Right ventricle myocardium inferior (tissue), 1 donor: Measurements from ENCODE around the gene TNIK. TPM values are rescaled to one million over a fixed set of nuclear protein-coding genes. Genes with fewer than 3 reads are reported as not detected.
"Not testable (repeated sequence)": the region's sequence is repeated elsewhere in the genome, so short reads cannot be mapped to it uniquely, and the experiment has no call there.

Source experiments
- ATAC-seq: fragments of 200-7000 bp; cut with Tn5 transposase; one replicate; pipeline ENCODE4 v1.9.1; 2020; ENCODE audit warnings: mild to moderate bottlenecking, moderate library complexity
- DNase-seq: peaks from one replicate; pipeline ENCODE4 v3.0.0; 2021; ENCODE audit errors: missing footprints
- intact Hi-C: fragments of 100-400 bp; cut with DNase I; formaldehyde crosslinking; loops from one replicate; pipeline ENCODE4 v1.11.0; 2022
- total RNA-seq: library from RNA; stranded (reverse); fragmentation: NEBNext Ultra II Directional; extraction: Animal tissue kit (Norgen Biotek cat#: 25700); gene quantifications from one replicate; pipeline ENCODE4 v1.2.1, GENCODE V29; 2021
- donor health status: DM: no; HTN: yes; CAD: no; lungs with severe emphysema.

TNIK gene
- total RNA-seq, 1 donor from 2014 or later, result 29.1 TPM

DNA sequence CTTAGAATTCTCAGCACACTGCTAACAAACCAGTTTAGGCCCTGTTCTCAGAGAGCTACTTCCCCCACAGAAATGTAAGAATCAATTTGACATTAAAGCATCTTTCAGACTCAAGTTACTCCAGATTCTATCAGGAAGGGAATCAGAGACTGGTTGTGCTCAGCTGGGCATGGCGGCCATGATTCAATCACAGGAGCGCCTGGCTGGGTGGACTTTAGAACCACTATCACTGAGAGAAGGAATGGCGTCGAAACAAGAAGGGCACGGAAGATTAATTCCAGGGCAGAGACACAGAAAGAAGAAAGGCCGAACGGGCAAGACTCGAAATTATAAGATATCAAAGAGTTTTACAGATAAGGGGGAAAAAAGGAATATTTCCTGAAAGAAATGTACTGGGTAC is 6.2 kb downstream of the TNIK start:
- ATAC-seq (no peak), DNase-seq (no peak)
- intact Hi-C loops, result no loop called here

DNA sequence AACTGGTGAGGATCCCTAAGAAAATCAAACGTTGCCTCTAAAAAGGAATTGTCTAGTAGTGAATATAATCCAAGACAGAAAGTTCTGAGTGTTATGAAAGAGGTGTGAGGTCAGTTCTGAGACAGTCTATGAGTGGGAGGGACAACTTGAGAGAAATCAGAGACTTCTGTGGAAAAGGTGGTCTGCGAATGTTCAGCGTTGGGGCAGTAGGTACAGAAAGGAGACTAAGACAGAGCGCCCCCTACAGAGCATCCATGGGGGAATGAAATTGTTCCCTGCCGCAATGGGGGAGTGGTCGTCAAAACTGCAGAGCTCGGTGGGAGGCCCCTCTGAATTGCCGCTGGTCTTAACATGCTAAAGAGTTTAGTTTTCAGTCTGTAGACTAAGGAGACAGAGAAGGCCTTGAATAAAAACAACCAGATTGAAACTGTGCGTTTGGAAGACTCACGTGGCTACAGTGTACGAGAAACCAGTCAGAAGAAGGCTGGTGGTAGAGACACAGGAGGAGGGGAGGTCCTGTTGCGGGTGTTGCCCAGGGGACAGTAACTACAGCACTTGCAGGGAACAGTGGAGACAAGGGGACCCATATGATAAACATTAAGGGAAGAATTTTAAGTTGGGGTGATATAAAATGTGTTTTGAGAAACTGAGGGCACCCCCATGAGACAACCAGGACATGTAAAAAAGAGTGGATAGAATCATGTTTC is 6.9 kb downstream of the TNIK start:
- intact Hi-C loops, result no loop called here
- ATAC-seq (no peak), DNase-seq (no peak)

DNA sequence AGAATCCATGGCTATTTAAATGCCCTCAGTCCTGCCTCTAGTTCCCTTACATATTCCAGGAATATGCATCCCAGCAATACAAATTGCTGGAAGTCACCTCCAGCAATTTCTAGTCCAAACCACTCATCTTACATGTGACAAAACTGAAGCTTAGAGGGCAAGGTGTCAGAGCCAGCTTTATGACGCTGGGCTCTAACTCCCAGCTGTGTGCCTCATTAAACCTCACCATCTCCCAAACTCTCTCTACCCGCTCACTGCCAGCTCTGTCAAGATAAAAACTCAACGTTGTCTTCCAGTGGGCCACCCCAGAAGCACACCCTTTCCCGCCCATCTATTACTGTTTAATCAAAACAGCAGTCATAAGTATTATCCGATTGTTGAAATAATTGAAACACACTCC is 7.9 kb downstream of the TNIK start:
- DNase-seq (no peak), ATAC-seq (no peak)
- intact Hi-C loops, result no loop called here

DNA sequence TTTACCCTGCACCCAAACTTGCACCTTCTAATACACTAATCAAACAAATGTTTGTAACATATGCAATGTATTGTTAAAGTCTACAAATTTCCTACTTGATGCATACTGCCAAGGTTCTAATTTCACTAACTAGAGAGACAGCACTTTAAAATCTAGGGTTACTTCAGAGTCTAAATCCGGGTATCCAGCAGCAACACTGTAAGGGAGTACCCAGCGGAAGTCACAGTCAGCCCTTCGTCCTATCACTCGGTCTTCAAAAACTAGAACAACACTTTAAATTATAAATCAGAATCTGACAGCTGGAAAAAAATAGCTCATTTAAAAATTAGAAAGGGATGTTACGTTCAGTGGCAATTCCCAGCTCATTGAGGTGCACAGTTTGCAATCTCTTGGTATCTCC is 8.3 kb downstream of the TNIK start:
- ATAC-seq (no peak), DNase-seq (no peak)
- intact Hi-C loops, result no loop called here

DNA sequence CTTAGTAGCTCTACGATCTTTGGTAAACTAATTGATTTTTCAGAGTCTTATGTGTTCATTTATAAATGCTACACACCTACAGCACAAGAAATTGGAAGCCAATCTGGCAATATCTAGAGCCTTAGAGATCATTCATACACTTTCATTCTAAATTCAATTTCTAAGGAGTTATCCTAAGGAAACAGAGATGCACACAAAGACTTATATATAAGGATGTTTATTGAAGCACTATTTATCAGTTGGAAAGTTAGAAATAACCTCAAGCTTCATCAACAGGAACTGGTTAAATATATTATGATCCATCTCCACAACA is 12.7 kb downstream of the TNIK start:
- intact Hi-C loops, DNase-seq, ATAC-seq: not testable (repeated sequence)

DNA sequence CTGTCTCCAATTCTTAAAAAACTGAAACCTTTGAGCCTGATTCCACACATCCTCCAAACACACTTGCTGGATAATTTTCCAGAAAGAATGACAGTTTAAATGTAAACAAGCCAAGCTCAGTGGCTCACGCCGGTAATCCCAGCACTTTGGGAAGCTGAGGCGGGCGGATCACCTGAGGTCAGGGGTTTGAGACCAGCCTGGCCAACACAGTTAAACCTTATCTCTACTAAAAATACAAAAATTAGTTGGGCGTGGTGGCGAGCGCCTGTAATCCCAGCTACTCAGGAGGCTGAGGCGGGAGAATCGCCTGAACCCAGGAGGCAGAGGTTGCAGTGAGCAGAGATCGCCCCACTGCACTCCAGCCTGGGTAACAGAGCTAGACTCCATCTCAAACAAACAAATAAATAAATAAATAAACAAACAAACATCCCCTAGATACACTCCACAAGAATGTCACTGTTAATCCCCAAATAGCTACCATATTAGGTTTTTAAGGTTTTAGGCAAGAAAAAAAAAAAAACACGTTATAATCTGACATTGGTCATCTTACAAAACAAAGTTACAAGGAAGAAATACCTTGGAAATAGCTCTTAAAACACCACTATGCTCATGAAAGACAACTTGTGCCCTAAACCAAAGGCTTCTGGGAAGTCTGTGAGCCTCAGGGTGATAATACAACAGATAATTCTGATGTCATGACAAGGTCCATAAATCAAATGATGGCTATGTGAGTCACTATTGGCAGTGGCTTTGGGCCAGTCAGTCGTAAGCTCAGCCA is 13.2 kb downstream of the TNIK start:
- intact Hi-C loops, result no loop called here
- DNase-seq, result no peak
- ATAC-seq, result no peak

DNA sequence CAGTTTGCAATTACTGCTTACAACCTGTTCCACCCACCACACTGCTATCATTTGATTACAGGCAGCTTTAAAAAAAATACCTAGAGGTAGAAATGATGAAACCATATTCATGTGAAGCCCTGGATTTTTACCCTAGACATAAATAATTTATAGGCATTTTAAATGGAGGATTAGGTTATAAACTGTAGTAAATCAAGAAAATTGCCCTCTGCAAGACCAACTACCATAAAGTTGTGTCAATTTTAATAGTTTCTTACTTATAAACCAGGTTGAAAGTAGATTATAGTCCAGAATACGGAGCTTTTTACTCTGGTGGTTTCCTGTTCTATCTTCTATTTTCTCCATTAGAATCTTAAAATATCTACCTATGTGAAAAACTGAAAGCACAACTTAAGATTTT is 13.9 kb downstream of the TNIK start:
- no peak for ATAC-seq
- intact Hi-C loops, result no loop called here
- no peak for DNase-seq

DNA sequence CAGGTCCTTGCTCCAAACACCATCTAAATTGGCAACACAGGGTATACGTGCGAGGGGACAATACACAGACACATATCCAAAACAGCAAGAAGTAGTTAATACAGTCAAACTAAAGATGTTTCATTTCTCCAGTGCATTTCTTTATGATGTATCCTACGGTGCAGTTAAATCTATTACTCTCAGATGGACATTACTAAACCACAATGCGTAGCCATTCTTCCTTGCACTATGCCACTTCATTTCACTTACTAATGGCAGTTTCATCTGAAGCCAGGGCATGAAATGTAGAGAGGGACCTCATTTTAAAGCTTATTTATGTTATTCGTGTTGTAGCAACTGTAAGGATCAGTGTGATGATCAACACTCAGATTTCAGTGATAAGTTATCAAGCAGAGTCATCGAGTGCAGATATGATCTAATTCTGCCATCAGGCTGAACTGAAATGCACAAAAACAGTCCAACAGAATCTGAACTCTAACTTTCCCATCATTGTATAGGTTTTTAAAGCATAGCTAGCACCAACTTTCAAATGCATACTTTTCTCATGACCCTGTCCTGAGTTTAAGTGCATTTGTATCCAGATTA is 14.5 kb downstream of the TNIK start:
- ATAC-seq (no peak), DNase-seq (no peak)
- intact Hi-C loops, result no loop called here

DNA sequence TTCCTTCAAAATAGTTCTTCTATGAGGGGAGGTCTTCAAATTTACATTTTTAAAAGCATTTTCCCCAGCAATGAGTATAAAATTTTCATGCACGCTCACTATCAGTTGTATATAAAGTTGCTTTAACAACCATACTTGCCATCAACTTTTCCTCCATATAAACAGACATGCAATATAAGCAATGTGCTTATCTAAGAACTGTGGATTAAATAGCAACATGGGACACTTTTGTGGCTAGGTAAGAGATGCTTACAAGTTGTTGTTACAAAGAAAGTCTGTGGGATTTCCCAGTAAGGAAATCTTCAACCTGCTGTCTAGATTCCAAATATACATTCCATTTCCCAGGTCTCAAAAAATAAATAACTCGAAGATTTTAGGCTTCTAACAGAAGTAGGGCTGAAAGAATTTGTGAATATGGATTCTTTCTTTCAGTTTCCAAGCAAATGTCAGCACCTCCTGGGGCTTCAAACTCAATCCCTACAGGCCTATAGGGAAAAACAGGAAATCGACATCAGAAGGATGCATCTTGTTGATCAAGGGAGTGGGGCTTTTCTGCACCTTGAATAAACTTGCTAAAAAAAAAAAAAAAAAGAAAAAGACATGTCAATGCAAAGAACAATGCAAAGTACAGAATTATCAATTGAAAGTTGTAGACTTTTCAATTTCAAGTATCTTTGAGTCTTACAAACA is 16.1 kb downstream of the TNIK start:
- ATAC-seq, result no peak
- intact Hi-C loops, result no loop called here
- DNase-seq, result no peak

DNA sequence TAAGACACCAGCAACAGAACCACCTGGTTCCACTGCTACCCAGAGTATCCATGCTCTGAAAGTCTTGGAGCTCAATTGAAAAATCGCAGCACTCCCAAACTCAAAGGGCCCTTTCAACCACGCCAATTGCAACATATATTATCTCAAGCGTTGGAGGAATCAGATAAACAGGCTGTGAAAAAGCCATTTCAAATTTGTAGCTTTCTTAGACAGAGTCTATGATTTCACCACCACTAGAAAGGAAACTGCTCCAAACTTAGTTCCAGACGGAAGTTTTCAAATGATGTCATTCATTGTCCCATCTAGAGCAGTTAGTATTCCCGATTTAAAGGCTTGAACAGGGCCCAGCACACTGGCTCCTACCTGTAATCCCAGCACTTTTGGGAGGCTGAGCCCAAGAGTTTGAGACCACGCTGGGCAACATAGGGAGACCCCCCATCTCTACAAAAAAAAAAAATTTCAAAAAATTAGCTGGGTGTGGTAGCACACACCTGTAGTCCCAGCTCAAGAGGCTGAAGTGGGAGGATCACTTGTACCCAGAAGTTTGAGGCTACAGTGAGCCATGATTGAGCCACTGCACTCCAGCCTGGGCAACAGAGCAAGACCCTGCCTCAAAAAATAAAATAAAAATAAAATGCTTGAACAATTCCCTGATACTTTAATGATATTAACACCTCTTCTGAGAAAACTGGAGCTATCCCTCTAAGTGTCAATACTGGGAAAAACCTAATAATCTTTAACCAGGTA is 16.8 kb downstream of the TNIK start:
- ATAC-seq, result peak; percentile 73
- intact Hi-C loops, result no loop called here
- no peak for DNase-seq

DNA sequence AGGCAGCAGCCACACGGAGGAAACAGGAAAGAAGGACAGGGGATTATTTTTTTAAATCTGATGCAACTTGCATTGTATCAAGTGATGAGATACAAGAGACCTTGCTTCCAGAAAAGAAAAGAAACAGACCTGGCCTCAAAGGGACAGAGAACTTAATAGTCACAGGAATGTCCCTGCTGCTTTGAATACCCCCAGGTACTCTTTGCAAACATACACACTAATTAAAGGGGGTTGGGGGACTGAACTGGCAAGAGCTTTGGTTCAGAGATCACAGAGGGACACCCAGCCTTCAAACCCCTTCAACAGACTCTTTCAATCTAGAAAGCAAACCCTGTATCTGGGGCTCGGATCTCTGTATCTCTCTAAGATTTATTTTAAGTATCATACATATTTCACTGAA is 18.0 kb downstream of the TNIK start:
- no peak for DNase-seq
- no peak for ATAC-seq
- intact Hi-C loops, result no loop called here

DNA sequence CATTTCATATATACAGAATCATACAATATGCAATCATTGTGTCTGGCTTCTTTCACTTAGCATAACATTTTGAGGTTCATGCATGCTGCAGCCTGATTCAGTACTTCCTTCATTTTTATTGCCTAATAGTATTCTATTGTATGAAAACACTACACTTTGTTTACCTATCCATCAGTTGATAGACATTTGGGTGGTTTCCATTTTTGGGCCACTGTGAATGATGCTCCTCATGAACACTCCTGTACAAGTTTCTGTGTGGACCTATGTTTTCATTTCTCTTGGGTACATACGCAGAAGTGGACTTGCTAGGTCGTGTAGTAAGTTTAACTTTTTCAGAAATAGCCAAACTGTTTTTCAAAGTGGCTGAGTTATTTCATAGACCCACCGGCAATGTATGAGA is 18.8 kb downstream of the TNIK start:
- intact Hi-C loops, result no loop called here
- no peak for ATAC-seq

DNA sequence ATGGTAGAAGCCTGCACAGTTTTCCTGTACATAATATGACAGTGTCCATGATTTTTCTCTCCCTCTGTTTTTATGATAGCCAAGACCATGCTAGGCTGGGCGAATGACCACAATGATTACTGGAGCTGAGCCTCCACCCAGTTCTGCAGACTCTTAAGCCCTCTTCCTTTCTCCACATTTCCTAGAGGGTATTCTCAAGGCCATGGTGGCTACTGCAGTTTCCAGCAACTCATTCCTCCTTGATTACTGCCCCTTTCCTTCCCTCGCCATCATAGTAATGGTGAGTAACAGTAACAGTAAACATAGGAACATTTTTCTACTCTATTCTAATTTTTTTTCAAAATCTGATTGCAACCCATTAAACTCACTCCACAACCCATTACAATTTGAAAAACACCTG is 20.2 kb downstream of the TNIK start:
- intact Hi-C loops, result no loop called here
- no peak for DNase-seq
- no peak for ATAC-seq

More for the DNA sequence above, 18.8 kb downstream of the TNIK start:
- no peak for DNase-seq

DNA sequence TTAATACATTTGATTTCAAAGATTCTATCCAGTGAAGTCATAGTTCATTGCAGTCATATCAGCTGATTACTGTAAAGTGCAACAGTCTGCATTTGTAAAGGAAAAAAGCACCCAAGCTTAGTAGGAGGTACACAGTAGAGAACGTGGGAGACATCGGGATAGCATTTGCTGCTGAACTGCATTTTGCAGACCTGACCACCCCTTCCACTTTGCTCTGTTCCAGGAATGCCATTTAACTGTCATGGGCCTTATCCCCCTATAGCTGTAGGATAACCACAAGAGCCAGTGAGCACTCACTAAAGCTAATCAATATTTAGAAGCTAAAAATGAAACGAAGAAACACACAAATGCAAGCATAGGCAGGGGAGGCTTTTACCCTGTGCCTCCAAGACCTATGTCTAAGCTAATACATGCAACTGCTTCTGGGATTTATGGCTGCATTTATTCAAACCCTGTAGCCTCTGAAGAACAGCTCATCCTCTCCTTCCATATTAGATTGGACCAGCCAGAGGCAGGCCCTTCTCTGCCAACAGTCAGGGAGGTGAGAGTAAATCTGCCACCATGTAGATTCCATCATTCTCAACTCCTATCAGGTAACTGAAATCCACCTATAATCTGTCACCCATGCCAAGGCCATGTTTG is 23.0 kb downstream of the TNIK start:
- DNase-seq, result no peak
- intact Hi-C loops, result no loop called here
- ATAC-seq, result no peak

DNA sequence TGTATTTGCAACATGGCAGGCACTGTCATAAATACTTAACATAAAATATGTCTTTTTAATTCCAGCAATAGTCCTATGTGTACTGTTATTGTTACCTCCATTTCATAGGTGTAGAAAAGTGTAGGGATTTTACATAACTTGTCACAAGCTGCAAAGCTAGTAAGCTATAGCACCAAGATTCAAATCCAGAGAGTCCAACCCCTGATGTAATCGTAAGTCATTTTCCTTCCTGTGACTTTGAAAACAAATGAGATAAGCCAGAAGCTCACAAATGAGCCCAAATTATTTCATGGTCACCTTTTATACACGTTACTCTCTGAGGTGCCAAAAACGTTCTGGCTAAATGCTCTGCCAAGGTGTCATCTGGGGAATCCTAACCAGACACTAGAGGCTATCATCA is 23.8 kb downstream of the TNIK start:
- ATAC-seq, result no peak
- no peak for DNase-seq
- intact Hi-C loops, result no loop called here

DNA sequence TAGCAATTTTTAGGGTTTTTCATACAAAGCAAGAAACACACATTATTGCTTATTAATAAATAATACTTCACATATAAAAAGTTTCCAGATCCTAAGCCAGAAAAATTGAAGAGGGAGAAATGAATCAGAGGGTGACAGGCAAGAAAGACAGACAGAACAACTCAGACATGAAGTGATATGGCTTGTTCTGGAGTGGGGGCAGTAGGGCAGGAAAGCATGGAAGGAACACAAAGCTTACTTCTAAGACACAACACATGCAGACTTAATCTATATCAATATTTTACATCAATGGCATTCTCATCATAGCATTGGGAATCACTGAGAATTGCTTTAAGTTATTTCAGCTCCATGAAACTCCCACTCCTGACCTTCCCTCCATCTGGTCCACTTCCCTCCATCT is 24.4 kb downstream of the TNIK start:
- no peak for ATAC-seq
- DNase-seq, result no peak
- intact Hi-C loops, result no loop called here

DNA sequence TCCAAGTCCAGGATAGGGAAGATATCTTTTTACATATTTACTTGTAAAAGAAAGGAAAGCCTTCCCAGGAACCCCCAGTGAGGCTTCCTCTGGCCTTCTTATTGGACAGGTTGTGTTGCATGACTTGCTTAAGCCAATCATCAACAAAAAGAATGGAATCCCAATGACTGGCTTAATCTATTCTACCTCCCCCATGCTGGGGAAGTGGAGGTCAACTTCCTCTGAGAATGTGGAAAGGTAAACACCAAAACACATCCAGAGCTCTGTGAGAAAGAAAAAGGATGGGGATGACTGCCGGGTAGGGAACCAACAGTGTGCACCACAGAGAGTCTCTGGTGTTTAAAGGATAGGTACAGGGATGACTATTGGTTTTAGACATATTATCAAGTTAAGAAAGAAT is 25.1 kb downstream of the TNIK start:
- intact Hi-C loops, result no loop called here
- ATAC-seq, result no peak

DNA sequence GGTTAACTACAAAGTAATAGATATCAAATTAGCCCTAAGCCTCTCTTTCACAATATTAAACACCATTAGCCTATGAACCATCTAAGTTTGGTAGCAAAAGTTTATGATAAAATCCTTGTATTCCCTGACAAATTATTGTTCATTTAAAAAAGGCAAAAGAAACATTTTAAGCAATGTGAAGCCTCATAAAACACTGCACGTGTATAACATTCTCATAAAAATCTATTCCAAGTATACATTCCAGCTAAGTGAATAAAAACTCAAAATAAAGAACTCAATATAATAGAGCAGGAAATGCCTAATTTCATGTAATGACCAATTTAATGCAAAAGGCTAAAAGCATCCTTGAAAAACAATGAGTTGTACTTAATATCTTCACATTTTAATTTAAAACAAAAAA is 27.7 kb downstream of the TNIK start:
- intact Hi-C loops, result no loop called here
- ATAC-seq, result no peak
- DNase-seq, result no peak

More for the DNA sequence above, 25.1 kb downstream of the TNIK start:
- no peak for DNase-seq

DNA sequence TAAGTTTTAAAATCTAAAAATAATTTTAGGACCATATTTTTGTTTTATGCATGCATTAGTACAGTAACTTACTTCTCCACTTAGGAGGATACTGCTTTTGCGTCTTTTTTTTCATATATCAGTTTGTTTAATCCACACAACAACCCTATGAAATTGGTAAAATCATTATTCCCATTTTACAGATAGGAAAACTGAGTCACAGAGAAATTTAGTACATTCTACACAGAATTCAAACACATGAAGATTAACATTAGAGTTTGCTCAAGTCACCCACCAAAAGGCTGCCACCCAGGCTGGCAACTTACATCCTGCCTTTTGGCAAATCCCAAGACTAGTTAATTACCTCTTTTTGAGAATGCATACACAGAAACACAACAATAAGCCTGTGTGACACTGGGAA is 28.7 kb downstream of the TNIK start:
- intact Hi-C loops, result no loop called here
- no peak for DNase-seq
- ATAC-seq, result no peak
